ENCODE measurements around the gene GNAO1. TPM values are rescaled to one million over a fixed set of nuclear protein-coding genes. Genes with fewer than 3 reads are reported as not detected.

The GNAO1 gene
- total and polyA plus RNA-seq, 9 of the 15 experiments (the other 6 are each of a cell fraction or from before 2014, with no cell fraction given), result 0.07 to 0.42 (median 0.08) TPM; not detected in 5

DNA sequence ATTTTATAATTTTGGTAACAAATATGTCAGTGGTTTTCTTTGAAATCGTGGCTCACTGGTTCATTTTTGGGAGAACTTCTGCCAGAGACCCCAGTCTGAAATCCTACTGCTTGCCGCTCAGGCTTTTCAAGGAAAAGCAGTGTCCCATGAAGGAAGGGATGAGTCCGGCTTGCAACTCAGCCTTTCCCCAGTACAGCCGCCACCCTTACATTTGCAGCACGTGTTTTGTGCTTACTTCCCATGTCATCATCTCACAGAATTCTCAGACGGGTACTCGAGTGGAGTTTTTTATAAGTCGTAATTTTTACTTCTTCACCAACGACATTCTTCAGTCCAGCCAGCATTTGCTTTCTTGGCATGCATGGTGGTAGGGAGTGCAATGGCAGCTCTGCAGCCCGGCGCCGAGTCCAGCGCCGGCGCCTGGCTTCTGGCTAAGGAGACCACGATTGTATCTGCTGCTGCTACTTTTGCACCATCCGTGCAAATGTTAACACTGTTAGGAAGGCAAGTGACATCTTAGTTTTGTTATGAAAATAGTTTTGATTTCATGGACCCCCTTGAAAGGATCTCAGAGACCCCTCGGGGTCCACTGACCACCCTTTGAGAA, 123.1 kb downstream of the GNAO1 start (continued):
- TF ChIP-seq, protein P1, sequence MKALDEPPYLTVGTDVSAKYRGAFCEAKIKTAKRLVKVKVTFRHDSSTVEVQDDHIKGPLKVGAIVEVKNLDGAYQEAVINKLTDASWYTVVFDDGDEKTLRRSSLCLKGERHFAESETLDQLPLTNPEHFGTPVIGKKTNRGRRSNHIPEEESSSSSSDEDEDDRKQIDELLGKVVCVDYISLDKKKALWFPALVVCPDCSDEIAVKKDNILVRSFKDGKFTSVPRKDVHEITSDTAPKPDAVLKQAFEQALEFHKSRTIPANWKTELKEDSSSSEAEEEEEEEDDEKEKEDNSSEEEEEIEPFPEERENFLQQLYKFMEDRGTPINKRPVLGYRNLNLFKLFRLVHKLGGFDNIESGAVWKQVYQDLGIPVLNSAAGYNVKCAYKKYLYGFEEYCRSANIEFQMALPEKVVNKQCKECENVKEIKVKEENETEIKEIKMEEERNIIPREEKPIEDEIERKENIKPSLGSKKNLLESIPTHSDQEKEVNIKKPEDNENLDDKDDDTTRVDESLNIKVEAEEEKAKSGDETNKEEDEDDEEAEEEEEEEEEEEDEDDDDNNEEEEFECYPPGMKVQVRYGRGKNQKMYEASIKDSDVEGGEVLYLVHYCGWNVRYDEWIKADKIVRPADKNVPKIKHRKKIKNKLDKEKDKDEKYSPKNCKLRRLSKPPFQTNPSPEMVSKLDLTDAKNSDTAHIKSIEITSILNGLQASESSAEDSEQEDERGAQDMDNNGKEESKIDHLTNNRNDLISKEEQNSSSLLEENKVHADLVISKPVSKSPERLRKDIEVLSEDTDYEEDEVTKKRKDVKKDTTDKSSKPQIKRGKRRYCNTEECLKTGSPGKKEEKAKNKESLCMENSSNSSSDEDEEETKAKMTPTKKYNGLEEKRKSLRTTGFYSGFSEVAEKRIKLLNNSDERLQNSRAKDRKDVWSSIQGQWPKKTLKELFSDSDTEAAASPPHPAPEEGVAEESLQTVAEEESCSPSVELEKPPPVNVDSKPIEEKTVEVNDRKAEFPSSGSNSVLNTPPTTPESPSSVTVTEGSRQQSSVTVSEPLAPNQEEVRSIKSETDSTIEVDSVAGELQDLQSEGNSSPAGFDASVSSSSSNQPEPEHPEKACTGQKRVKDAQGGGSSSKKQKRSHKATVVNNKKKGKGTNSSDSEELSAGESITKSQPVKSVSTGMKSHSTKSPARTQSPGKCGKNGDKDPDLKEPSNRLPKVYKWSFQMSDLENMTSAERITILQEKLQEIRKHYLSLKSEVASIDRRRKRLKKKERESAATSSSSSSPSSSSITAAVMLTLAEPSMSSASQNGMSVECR (CRISPR knock-in tag; IDR thresholded peaks at IDR 0.05), result no peak
- TF ChIP-seq ZNF277 (CRISPR knock-in tag; IDR thresholded peaks at IDR 0.05; ENCODE audit: borderline replicate concordance), result no peak
- TF ChIP-seq PCBP1 (IDR thresholded peaks at IDR 0.05; ENCODE audit: low read depth, low read length, poor library complexity, severe bottlenecking), result no peak
- no peak for TF ChIP-seq PHF8 (IDR thresholded peaks at IDR 0.05; ENCODE audit: borderline replicate concordance, low read length)
- TF ChIP-seq ZNF764 (CRISPR knock-in tag; IDR thresholded peaks at IDR 0.05; ENCODE audit: low read depth), result no peak
- TF ChIP-seq ZNF311 (CRISPR knock-in tag; IDR thresholded peaks at IDR 0.05), result no peak
- TF ChIP-seq, protein P2, sequence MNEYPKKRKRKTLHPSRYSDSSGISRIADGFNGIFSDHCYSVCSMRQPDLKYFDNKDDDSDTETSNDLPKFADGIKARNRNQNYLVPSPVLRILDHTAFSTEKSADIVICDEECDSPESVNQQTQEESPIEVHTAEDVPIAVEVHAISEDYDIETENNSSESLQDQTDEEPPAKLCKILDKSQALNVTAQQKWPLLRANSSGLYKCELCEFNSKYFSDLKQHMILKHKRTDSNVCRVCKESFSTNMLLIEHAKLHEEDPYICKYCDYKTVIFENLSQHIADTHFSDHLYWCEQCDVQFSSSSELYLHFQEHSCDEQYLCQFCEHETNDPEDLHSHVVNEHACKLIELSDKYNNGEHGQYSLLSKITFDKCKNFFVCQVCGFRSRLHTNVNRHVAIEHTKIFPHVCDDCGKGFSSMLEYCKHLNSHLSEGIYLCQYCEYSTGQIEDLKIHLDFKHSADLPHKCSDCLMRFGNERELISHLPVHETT (CRISPR knock-in tag; conservative IDR thresholded peaks at IDR 0.05 in 1 of 2, IDR thresholded peaks at IDR 0.05 in 1 of 2), result no peak
- TF ChIP-seq ATF4 (CRISPR knock-in tag; IDR thresholded peaks at IDR 0.05), result peak; percentile 77
- TF ChIP-seq ZNF449 (CRISPR knock-in tag; IDR thresholded peaks at IDR 0.05), result 0 out of 2 replicates have a peak, but pooled peaks have one; percentile 40
- TF ChIP-seq GATAD2A (IDR thresholded peaks at IDR 0.05), result no peak
- peak; percentile 37; the same call in 1 of the 2 replicates for TF ChIP-seq ATF3 (IDR thresholded peaks at IDR 0.05)
- TF ChIP-seq ATF3 (CRISPR knock-in tag; conservative IDR thresholded peaks at IDR 0.05), result no peak
- no peak for TF ChIP-seq FOXP1 (CRISPR knock-in tag; IDR thresholded peaks at IDR 0.05)
- TF ChIP-seq EWSR1 (IDR thresholded peaks at IDR 0.05; ENCODE audit: borderline replicate concordance, low read depth, partially characterized antibody), result no peak
- TF ChIP-seq DPF2 (IDR thresholded peaks at IDR 0.05), result no peak
